Measurements from ENCODE around the gene PPM1A.

DNA sequence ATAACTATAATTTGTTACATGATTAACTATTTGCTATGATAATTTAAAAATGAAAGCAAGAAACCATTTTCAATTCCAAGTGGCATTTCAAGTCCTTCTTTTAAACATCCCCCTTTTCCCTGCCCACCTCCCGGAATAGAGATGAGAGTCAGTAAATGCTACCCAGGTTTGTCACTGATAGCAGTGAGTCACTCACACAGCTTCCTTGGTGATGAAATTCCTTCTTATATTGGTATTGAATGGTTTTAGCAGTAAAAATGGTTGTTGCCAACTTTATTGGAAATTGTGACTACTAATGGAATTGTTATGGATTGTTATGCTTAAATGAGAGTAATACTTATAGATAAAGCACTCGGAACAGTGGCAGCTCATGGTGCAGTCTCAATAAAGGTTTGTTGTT is 90.5 kb downstream of the PPM1A start:
- TF ChIP-seq, protein P1, sequence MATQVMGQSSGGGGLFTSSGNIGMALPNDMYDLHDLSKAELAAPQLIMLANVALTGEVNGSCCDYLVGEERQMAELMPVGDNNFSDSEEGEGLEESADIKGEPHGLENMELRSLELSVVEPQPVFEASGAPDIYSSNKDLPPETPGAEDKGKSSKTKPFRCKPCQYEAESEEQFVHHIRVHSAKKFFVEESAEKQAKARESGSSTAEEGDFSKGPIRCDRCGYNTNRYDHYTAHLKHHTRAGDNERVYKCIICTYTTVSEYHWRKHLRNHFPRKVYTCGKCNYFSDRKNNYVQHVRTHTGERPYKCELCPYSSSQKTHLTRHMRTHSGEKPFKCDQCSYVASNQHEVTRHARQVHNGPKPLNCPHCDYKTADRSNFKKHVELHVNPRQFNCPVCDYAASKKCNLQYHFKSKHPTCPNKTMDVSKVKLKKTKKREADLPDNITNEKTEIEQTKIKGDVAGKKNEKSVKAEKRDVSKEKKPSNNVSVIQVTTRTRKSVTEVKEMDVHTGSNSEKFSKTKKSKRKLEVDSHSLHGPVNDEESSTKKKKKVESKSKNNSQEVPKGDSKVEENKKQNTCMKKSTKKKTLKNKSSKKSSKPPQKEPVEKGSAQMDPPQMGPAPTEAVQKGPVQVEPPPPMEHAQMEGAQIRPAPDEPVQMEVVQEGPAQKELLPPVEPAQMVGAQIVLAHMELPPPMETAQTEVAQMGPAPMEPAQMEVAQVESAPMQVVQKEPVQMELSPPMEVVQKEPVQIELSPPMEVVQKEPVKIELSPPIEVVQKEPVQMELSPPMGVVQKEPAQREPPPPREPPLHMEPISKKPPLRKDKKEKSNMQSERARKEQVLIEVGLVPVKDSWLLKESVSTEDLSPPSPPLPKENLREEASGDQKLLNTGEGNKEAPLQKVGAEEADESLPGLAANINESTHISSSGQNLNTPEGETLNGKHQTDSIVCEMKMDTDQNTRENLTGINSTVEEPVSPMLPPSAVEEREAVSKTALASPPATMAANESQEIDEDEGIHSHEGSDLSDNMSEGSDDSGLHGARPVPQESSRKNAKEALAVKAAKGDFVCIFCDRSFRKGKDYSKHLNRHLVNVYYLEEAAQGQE (IDR thresholded peaks at IDR 0.05; ENCODE audit: insufficient read depth in 1 of 2, low read depth in 2 of 2, low read length in 1 of 2) = no peak
- TF ChIP-seq CTCF (IDR thresholded peaks at IDR 0.05) (no peak), POLR2AphosphoS5 (IDR thresholded peaks at IDR 0.05; ENCODE audit: low read depth, low read length) (no peak), SIN3A (IDR thresholded peaks at IDR 0.05; ENCODE audit: borderline replicate concordance, insufficient read depth, low read depth, low read length) (no peak)

Data from Panc1 (cell line).